Neural crest cell (in vitro differentiated cells): ENCODE measurements around the gene C20orf96. TPM values are rescaled to one million over a fixed set of nuclear protein-coding genes. Genes with fewer than 3 reads are reported as not detected.
A peak's percentile ranks its signal among the peaks of the same experiment; 100 is the strongest.

Experiments used
- DNase-seq: peaks from one replicate; pipeline ENCODE4 v3.0.0; 2021; ENCODE audit warnings: low read depth, mixed read lengths, low spot score
- H3K27ac Mint-ChIP-seq: one replicate; pipeline ENCODE4 v1.8.0; 2021; ENCODE audit warnings: mild to moderate bottlenecking, mixed read lengths; ENCODE audit not compliant: unreplicated experiment
- H3K27me3 Mint-ChIP-seq: 2 replicates; pipeline ENCODE4 v1.8.0; 2021; ENCODE audit warnings: low read depth, mild to moderate bottlenecking, mixed read lengths
- H3K36me3 Mint-ChIP-seq: 2 replicates; pipeline ENCODE4 v1.8.0; 2021; ENCODE audit warnings: low read depth, mild to moderate bottlenecking, mixed read lengths
- H3K4me1 Mint-ChIP-seq: 2 replicates; pipeline ENCODE4 v1.8.0; 2021; ENCODE audit warnings: mixed read lengths
- H3K4me3 Mint-ChIP-seq: one replicate; pipeline ENCODE4 v1.8.0; 2021; ENCODE audit warnings: mild to moderate bottlenecking, mixed read lengths
- H3K9me3 Mint-ChIP-seq: 2 replicates; pipeline ENCODE4 v1.8.0; 2021; ENCODE audit warnings: mixed read lengths
- CTCF ChIP-seq: fragments of 200-600 bp; sonication (generic); conservative IDR thresholded peaks from 2 replicates; pipeline ENCODE4 v1.5.0; 2021; ENCODE audit warnings: antibody characterized with exemption, mild to moderate bottlenecking
- total RNA-seq: library from RNA; stranded (reverse); gene quantifications from 2 replicates; pipeline ENCODE4 v1.2.1, GENCODE V29; 2021

The C20orf96 gene
- total RNA-seq, 1 donor from 2014 or later = 34.0 TPM

GRCh38 chr20:294602-295001, 4.1 kb upstream of the C20orf96 start:
- TF ChIP-seq CTCF = no peak
- Mint-ChIP-seq H3K9me3 (no peaks in the 10 kb centered on the region), H3K27ac (no peak overlapping the region), H3K27me3 (no peaks in the 10 kb centered on the region), H3K4me3 (peak overlapping the region; percentile 67), H3K4me1 (peaks cover 30% of the 10 kb centered on the region), H3K36me3 (peaks cover 7% of the 10 kb centered on the region)
- DNase-seq = no peak

GRCh38 chr20:289693-290083, 862 bp downstream of the C20orf96 start:
- peaks cover 15% of the 10 kb centered on the region for H3K4me1 Mint-ChIP-seq
- H3K27me3 Mint-ChIP-seq = no peaks in the 10 kb centered on the region
- no peak overlapping the region for H3K4me3 Mint-ChIP-seq
- TF ChIP-seq CTCF = no peak
- DNase-seq = no peak
- peaks cover 8% of the 10 kb centered on the region for H3K36me3 Mint-ChIP-seq
- peak overlapping the region; percentile 93 for H3K27ac Mint-ChIP-seq
- H3K9me3 Mint-ChIP-seq = peaks cover 2% of the 10 kb centered on the region

GRCh38 chr20:288956-289692, 1.4 kb downstream of the C20orf96 start:
- no peak for DNase-seq
- Mint-ChIP-seq H3K27ac (no peak overlapping the region), H3K9me3 (peaks cover 2% of the 10 kb centered on the region), H3K4me3 (peak overlapping the region; percentile 63), H3K36me3 (peaks cover 8% of the 10 kb centered on the region), H3K27me3 (no peaks in the 10 kb centered on the region), H3K4me1 (peaks cover 15% of the 10 kb centered on the region)
- TF ChIP-seq CTCF = no peak

- no peak overlapping the region for H3K27ac Mint-ChIP-seq
- TF ChIP-seq CTCF = no peak
- H3K9me3 Mint-ChIP-seq = peaks cover 2% of the 10 kb centered on the region
- peak overlapping the region; percentile 20 for H3K4me3 Mint-ChIP-seq
- H3K36me3 Mint-ChIP-seq = peaks cover 14% of the 10 kb centered on the region
- H3K4me1 Mint-ChIP-seq = peaks cover 20% of the 10 kb centered on the region
- H3K27me3 Mint-ChIP-seq = no peaks in the 10 kb centered on the region
- no peak for DNase-seq
These were observed 4.0 kb downstream of the C20orf96 start for GRCh38 chr20:286508-286907.

GRCh38 chr20:284172-284571, 6.4 kb downstream of the C20orf96 start:
- H3K27ac Mint-ChIP-seq = no peak overlapping the region
- peaks cover 20% of the 10 kb centered on the region for H3K36me3 Mint-ChIP-seq
- no peak for TF ChIP-seq CTCF
- no peak overlapping the region for H3K4me3 Mint-ChIP-seq
- peaks cover 2% of the 10 kb centered on the region for H3K9me3 Mint-ChIP-seq
- peaks cover 12% of the 10 kb centered on the region for H3K4me1 Mint-ChIP-seq
- no peak for DNase-seq
- no peaks in the 10 kb centered on the region for H3K27me3 Mint-ChIP-seq
